Activated CD4-positive, alpha-beta T cell treated with anti-CD3 and anti-CD28 coated beads, Interleukin-2, amount 10 ng/mL, durations not matched to agents 24 days and 14 days (primary cell): ENCODE data around the gene MLX. TPM values are rescaled to one million over a fixed set of nuclear protein-coding genes. Genes with fewer than 3 reads are reported as not detected.
"Not testable (repeated sequence)": the region's sequence is repeated elsewhere in the genome, so short reads cannot be mapped to it uniquely, and the experiment has no call there.

Source experiments
- DNase-seq: peaks from one replicate; pipeline ENCODE4 v3.0.0; 2022
- H3K27ac Mint-ChIP-seq: one replicate; pipeline ENCODE4 v1.8.0; 2022; ENCODE audit warnings: mild to moderate bottlenecking, mixed read lengths
- H3K27me3 Mint-ChIP-seq: one replicate; pipeline ENCODE4 v1.8.0; 2022; ENCODE audit warnings: mixed read lengths
- H3K36me3 Mint-ChIP-seq: one replicate; pipeline ENCODE4 v1.8.0; 2022; ENCODE audit warnings: low read depth, mild to moderate bottlenecking, mixed read lengths
- H3K4me1 Mint-ChIP-seq: one replicate; pipeline ENCODE4 v1.8.0; 2021; ENCODE audit warnings: mixed read lengths
- H3K4me3 Mint-ChIP-seq: one replicate; pipeline ENCODE4 v1.8.0; 2022; ENCODE audit warnings: mild to moderate bottlenecking, moderate library complexity, mixed read lengths
- H3K9me3 Mint-ChIP-seq: one replicate; pipeline ENCODE4 v1.8.0; 2021; ENCODE audit warnings: mixed read lengths
- intact Hi-C: fragments of 100-400 bp; cut with micrococcal nuclease; formaldehyde crosslinking; loops from one replicate; pipeline ENCODE4 v1.15.1; 2023
- total RNA-seq: library from RNA; stranded (reverse); gene quantifications from 2 replicates; pipeline ENCODE4 v1.2.3, GENCODE V29; 2022

The MLX gene
- total RNA-seq, 1 donor from 2014 or later: 67.8 TPM

GRCh38 chr17:42617956-42618431 lies 51.1 kb downstream of the MLX start:
- no peak overlapping the region for H3K27ac Mint-ChIP-seq
- no peaks in the 10 kb centered on the region for H3K27me3 Mint-ChIP-seq
- H3K36me3 Mint-ChIP-seq: peaks cover 24% of the 10 kb centered on the region
- no peak overlapping the region for H3K4me3 Mint-ChIP-seq
- H3K4me1 Mint-ChIP-seq: peaks cover 10% of the 10 kb centered on the region
- DNase-seq: no peak
- intact Hi-C loops: no loop called here
- no peaks in the 10 kb centered on the region for H3K9me3 Mint-ChIP-seq

GRCh38 chr17:42618442-42619150 lies 51.7 kb downstream of the MLX start:
- Mint-ChIP-seq H3K4me1 (peaks cover 10% of the 10 kb centered on the region), H3K9me3 (no peaks in the 10 kb centered on the region), H3K36me3 (peaks cover 20% of the 10 kb centered on the region), H3K4me3 (no peak overlapping the region), H3K27ac (no peak overlapping the region), H3K27me3 (no peaks in the 10 kb centered on the region)
- no peak for DNase-seq
- intact Hi-C loops: no loop called here

- H3K36me3 Mint-ChIP-seq, H3K4me3 Mint-ChIP-seq, intact Hi-C loops, H3K27ac Mint-ChIP-seq, H3K9me3 Mint-ChIP-seq, H3K27me3 Mint-ChIP-seq, DNase-seq: not testable (repeated sequence)
- peaks cover 10% of the 10 kb centered on the region for H3K4me1 Mint-ChIP-seq
These were observed 55.1 kb downstream of the MLX start for GRCh38 chr17:42621987-42622386.

Other genes starting within 250 kb of the MLX start
- 252 and 258 TPM in 2 replicates for gene STAT3, start 178.7 kb upstream of the MLX start, total RNA-seq
- gene CAVIN1, start 143.8 kb upstream of the MLX start, total RNA-seq: 2.4 and 2.7 TPM in 2 replicates
- gene ATP6V0A1, start 108.2 kb upstream of the MLX start, total RNA-seq: 16.9 and 18.8 TPM in 2 replicates
- gene NAGLU, start 30.9 kb upstream of the MLX start, total RNA-seq: 20.4 and 20.7 TPM in 2 replicates
- gene HSD17B1, start 14.2 kb upstream of the MLX start, total RNA-seq: 0.42 and 0.83 TPM in 2 replicates
- gene COASY, start 5.0 kb upstream of the MLX start, total RNA-seq: 97.7 and 109 TPM in 2 replicates
- 29.1 and 31.1 TPM in 2 replicates for gene PSMC3IP, start 10.6 kb downstream of the MLX start, total RNA-seq
- gene RETREG3, start 42.3 kb downstream of the MLX start, total RNA-seq: 35.8 and 38.3 TPM in 2 replicates
- 99.9 and 100 TPM in 2 replicates for gene TUBG1, start 42.6 kb downstream of the MLX start, total RNA-seq
- gene TUBG2, start 92.2 kb downstream of the MLX start, total RNA-seq: 11.8 and 12.9 TPM in 2 replicates
- gene PLEKHH3, start 109.9 kb downstream of the MLX start, total RNA-seq: 0.77 and 1.1 TPM in 2 replicates
- gene CCR10, start 114.7 kb downstream of the MLX start, total RNA-seq: 0.17 and 0.75 TPM in 2 replicates
- gene CNTNAP1, start 115.4 kb downstream of the MLX start, total RNA-seq: 3.0 and 3.2 TPM in 2 replicates
- gene EZH1, start 177.9 kb downstream of the MLX start, total RNA-seq: 39.5 and 39.6 TPM in 2 replicates
- not detected in 2 replicates for gene RAMP2, start 194.1 kb downstream of the MLX start, total RNA-seq
- gene VPS25, start 206.3 kb downstream of the MLX start, total RNA-seq: 89.5 and 93.7 TPM in 2 replicates
- gene WNK4, start 213.5 kb downstream of the MLX start, total RNA-seq: 0.12 TPM in 2 replicates
- gene COA3, start 231.6 kb downstream of the MLX start, total RNA-seq: 50.4 and 50.7 TPM in 2 replicates
- gene CNTD1, start 231.8 kb downstream of the MLX start, total RNA-seq: not detected in 2 replicates